Nephron progenitor cell (in vitro differentiated cells): ENCODE results near the gene SIPA1L3.

Experiments used
- DNase-seq: peaks from one replicate; pipeline ENCODE4 v3.0.0; 2021
- H3K27ac Mint-ChIP-seq: 2 replicates; pipeline ENCODE4 v1.8.0; 2021; ENCODE audit warnings: mild to moderate bottlenecking, moderate library complexity, mixed read lengths
- H3K27me3 Mint-ChIP-seq: 2 replicates; pipeline ENCODE4 v1.8.0; 2021; ENCODE audit warnings: mild to moderate bottlenecking, low read depth, mixed read lengths; ENCODE audit not compliant: poor library complexity
- H3K36me3 Mint-ChIP-seq: 2 replicates; pipeline ENCODE4 v1.8.0; 2021; ENCODE audit warnings: low read depth, mixed read lengths
- H3K4me1 Mint-ChIP-seq: 2 replicates; pipeline ENCODE4 v1.8.0; 2021; ENCODE audit warnings: mixed read lengths
- H3K4me3 Mint-ChIP-seq: 2 replicates; pipeline ENCODE4 v1.8.0; 2021; ENCODE audit warnings: mild to moderate bottlenecking, moderate library complexity, mixed read lengths
- H3K9me3 Mint-ChIP-seq: 2 replicates; pipeline ENCODE4 v1.8.0; 2021; ENCODE audit warnings: mild to moderate bottlenecking, moderate library complexity, mixed read lengths
- CTCF ChIP-seq: fragments of 200-600 bp; sonication (generic); IDR thresholded peaks from 2 replicates; pipeline ENCODE4 v1.5.0; 2021; ENCODE audit warnings: antibody characterized with exemption

SIPA1L3 gene

GRCh38 chr19:38173291-38174041 lies 266.5 kb downstream of the SIPA1L3 start:
- peaks cover 4% of the 10 kb centered on the region for H3K36me3 Mint-ChIP-seq
- H3K27me3 Mint-ChIP-seq, result no peaks in the 10 kb centered on the region
- TF ChIP-seq CTCF, result no peak
- peak overlapping the region; percentile 9 for H3K27ac Mint-ChIP-seq
- H3K4me1 Mint-ChIP-seq, result peaks cover 21% of the 10 kb centered on the region
- no peak for DNase-seq
- no peak overlapping the region for H3K4me3 Mint-ChIP-seq
- H3K9me3 Mint-ChIP-seq, result no peaks in the 10 kb centered on the region

- Mint-ChIP-seq H3K9me3 (peaks cover 12% of the 10 kb centered on the region), H3K4me3 (no peak overlapping the region), H3K27me3 (no peaks in the 10 kb centered on the region), H3K4me1 (peaks cover 6% of the 10 kb centered on the region), H3K27ac (no peak overlapping the region), H3K36me3 (peaks cover 19% of the 10 kb centered on the region)
- no peak for TF ChIP-seq CTCF
- no peak for DNase-seq
These were observed 268.4 kb downstream of the SIPA1L3 start for GRCh38 chr19:38175422-38175821.

GRCh38 chr19:38180071-38180470 lies 273.1 kb downstream of the SIPA1L3 start:
- peaks cover 2% of the 10 kb centered on the region for H3K27me3 Mint-ChIP-seq
- peaks cover 20% of the 10 kb centered on the region for H3K9me3 Mint-ChIP-seq
- peaks cover 36% of the 10 kb centered on the region for H3K36me3 Mint-ChIP-seq

GRCh38 chr19:38182536-38183210 lies 275.7 kb downstream of the SIPA1L3 start:
- no peak for DNase-seq
- Mint-ChIP-seq H3K4me1 (peaks cover 43% of the 10 kb centered on the region), H3K4me3 (peak overlapping the region; percentile 75), H3K36me3 (peaks cover 44% of the 10 kb centered on the region), H3K27me3 (peaks cover 2% of the 10 kb centered on the region), H3K27ac (peak overlapping the region; percentile 46), H3K9me3 (peaks cover 20% of the 10 kb centered on the region)
- no peak for TF ChIP-seq CTCF

More at GRCh38 chr19:38180071-38180470, 273.1 kb downstream of the SIPA1L3 start:
- Mint-ChIP-seq H3K4me3 (no peak overlapping the region), H3K27ac (no peak overlapping the region), H3K4me1 (peaks cover 33% of the 10 kb centered on the region)
- TF ChIP-seq CTCF, result no peak
- DNase-seq, result no peak

GRCh38 chr19:38183251-38183897 lies 276.4 kb downstream of the SIPA1L3 start:
- Mint-ChIP-seq H3K4me1 (peaks cover 43% of the 10 kb centered on the region), H3K9me3 (peaks cover 20% of the 10 kb centered on the region), H3K36me3 (peaks cover 44% of the 10 kb centered on the region), H3K27me3 (peaks cover 2% of the 10 kb centered on the region), H3K4me3 (peak overlapping the region; percentile 75), H3K27ac (peak overlapping the region; percentile 86)
- no peak for TF ChIP-seq CTCF
- peak; percentile 80 for DNase-seq
